GM12891 (cell line): ENCODE results near the gene VPS35L.

ENCODE experiments used
- PAX5 ChIP-seq: IDR thresholded peaks from 2 replicates; pipeline ENCODE4 v1.6.1; 2011; ENCODE audit warnings: low read length, moderate library complexity, mild to moderate bottlenecking; ENCODE audit not compliant: insufficient read depth, severe bottlenecking
- POLR2A ChIP-seq: IDR thresholded peaks from 2 replicates; pipeline ENCODE4 v1.6.1; 2011; ENCODE audit warnings: low read depth, low read length, control low read depth
- POLR2AphosphoS5 ChIP-seq: IDR thresholded peaks from 2 replicates; pipeline ENCODE4 v1.6.1; 2011; ENCODE audit warnings: low read depth, low read length, control low read depth
- POU2F2 ChIP-seq: IDR thresholded peaks from 2 replicates; pipeline ENCODE4 v1.6.1; 2011; ENCODE audit warnings: low read depth, mild to moderate bottlenecking, control low read depth, low read length, moderate library complexity
- SPI1 ChIP-seq: IDR thresholded peaks from 2 replicates; pipeline ENCODE4 v1.6.1; 2011; ENCODE audit warnings: low read depth, low read length, control low read depth
- TAF1 ChIP-seq: IDR thresholded peaks from 2 replicates; pipeline ENCODE4 v1.6.1; 2011; ENCODE audit warnings: low read depth, low read length, control low read depth

- TF ChIP-seq TAF1 (no peak), POLR2A (no peak), PAX5 (no peak), POLR2AphosphoS5 (no peak), POU2F2 (no peak), SPI1 (no peak)
Measured at GRCh38 chr16:19717314-19717713, 161.8 kb downstream of the VPS35L start.
